Astrocyte (in vitro differentiated cells and primary cell): ENCODE results near the gene OR51B4. TPM values are rescaled to one million over a fixed set of nuclear protein-coding genes. Genes with fewer than 3 reads are reported as not detected.

Experiments
- DNase-seq: peaks from one replicate; pipeline ENCODE4 v3.0.0-alpha.2; 2010; ENCODE audit warnings: low read depth
- FAIRE-seq: peaks from 2 replicates; lab custom pipeline; 2011; peaks lifted over from hg19 to GRCh38; lab: Jason Lieb, UNC
- H2AFZ ChIP-seq: 2 replicates; pipeline ENCODE4 v1.6.0; 2012; ENCODE audit warnings: low read depth, low read length, inconsistent platforms
- H3K27ac ChIP-seq: 2 replicates; pipeline ENCODE4 v1.5.1; 2011; ENCODE audit warnings: low read depth, low read length, inconsistent platforms
- H3K27me3 ChIP-seq: 2 replicates; pipeline ENCODE4 v1.6.0; 2011; ENCODE audit warnings: low read length, inconsistent platforms; ENCODE audit not compliant: insufficient read depth
- H3K36me3 ChIP-seq: 2 replicates; pipeline ENCODE4 v1.5.1; 2011; ENCODE audit warnings: low read length, inconsistent platforms; ENCODE audit not compliant: insufficient read depth
- H3K4me1 ChIP-seq: 2 replicates; pipeline ENCODE4 v1.5.1; 2011; ENCODE audit warnings: low read length, inconsistent platforms; ENCODE audit not compliant: insufficient read depth
- H3K4me2 ChIP-seq: 2 replicates; pipeline ENCODE4 v1.6.0; 2012; ENCODE audit warnings: low read length, inconsistent platforms
- H3K4me3 ChIP-seq: 2 replicates; pipeline ENCODE4 v1.5.1; 2011; ENCODE audit warnings: low read depth, mild to moderate bottlenecking, low read length, inconsistent platforms; ENCODE audit not compliant: insufficient read depth
- H3K79me2 ChIP-seq: 2 replicates; pipeline ENCODE4 v1.6.0; 2012; ENCODE audit warnings: mild to moderate bottlenecking, low read length, inconsistent platforms; ENCODE audit not compliant: insufficient read depth
- H3K9ac ChIP-seq: 2 replicates; pipeline ENCODE4 v1.6.0; 2012; ENCODE audit warnings: mild to moderate bottlenecking, low read length, inconsistent platforms
- H3K9me3 ChIP-seq: 2 replicates; pipeline ENCODE4 v1.5.1; 2012; ENCODE audit warnings: low read depth, mild to moderate bottlenecking, low read length, inconsistent platforms; ENCODE audit not compliant: insufficient read depth
- H4K20me1 ChIP-seq: 2 replicates; pipeline ENCODE4 v1.6.0; 2012; ENCODE audit warnings: low read length, inconsistent platforms; ENCODE audit not compliant: insufficient read depth
- H3K27ac Mint-ChIP-seq: one replicate; pipeline ENCODE4 v1.8.0; 2021; ENCODE audit warnings: mild to moderate bottlenecking, mixed read lengths; ENCODE audit not compliant: unreplicated experiment
- H3K27me3 Mint-ChIP-seq: one replicate; pipeline ENCODE4 v1.8.0; 2021; ENCODE audit warnings: low read depth, mixed read lengths; ENCODE audit not compliant: unreplicated experiment
- H3K36me3 Mint-ChIP-seq: one replicate; pipeline ENCODE4 v1.8.0; 2021; ENCODE audit warnings: low read depth, mixed read lengths; ENCODE audit not compliant: unreplicated experiment
- H3K4me1 Mint-ChIP-seq: one replicate; pipeline ENCODE4 v1.8.0; 2021; ENCODE audit warnings: low read depth, mixed read lengths; ENCODE audit not compliant: unreplicated experiment
- H3K4me3 Mint-ChIP-seq: one replicate; pipeline ENCODE4 v1.8.0; 2021; ENCODE audit warnings: mild to moderate bottlenecking, moderate library complexity, mixed read lengths; ENCODE audit not compliant: unreplicated experiment
- H3K9me3 Mint-ChIP-seq: one replicate; pipeline ENCODE4 v1.8.0; 2021; ENCODE audit warnings: mild to moderate bottlenecking, mixed read lengths; ENCODE audit not compliant: unreplicated experiment
- CTCF ChIP-seq: IDR thresholded peaks from 2 replicates; pipeline ENCODE4 v1.5.1; 2011; ENCODE audit warnings: low read depth, mild to moderate bottlenecking, inconsistent platforms, low read length, moderate library complexity; ENCODE audit not compliant: insufficient read depth
- EZH2 ChIP-seq: IDR thresholded peaks from 2 replicates; pipeline ENCODE4 v1.6.1; 2012; ENCODE audit warnings: mild to moderate bottlenecking, low read length, inconsistent platforms; ENCODE audit not compliant: insufficient read depth
- total RNA-seq: library from RNA; stranded (reverse); gene quantifications from 2 replicates; pipeline ENCODE4 v1.2.1, GENCODE V29; 2021

OR51B4 gene
- total RNA-seq, 1 donor from 2014 or later, result not detected

GRCh38 chr11:5336331-5336730, 34.6 kb upstream of the OR51B4 start:
- no peak for TF ChIP-seq CTCF
- no peak for TF ChIP-seq EZH2
- Histone ChIP-seq H3K4me3 (no peak overlapping the region), H3K79me2 (no peaks in the 10 kb centered on the region), H3K27ac (no peak overlapping the region), H4K20me1 (no peaks in the 10 kb centered on the region), H3K4me1 (no peaks in the 10 kb centered on the region), H3K27me3 (no peaks in the 10 kb centered on the region), H3K9ac (no peak overlapping the region), H3K4me2 (no peak overlapping the region), H2AFZ (no peak overlapping the region), H3K36me3 (no peaks in the 10 kb centered on the region), H3K9me3 (no peaks in the 10 kb centered on the region)
- DNase-seq (peak; percentile 26), FAIRE-seq (no peak)
- Mint-ChIP-seq H3K27me3 (no peaks in the 10 kb centered on the region), H3K4me1 (peaks cover 2% of the 10 kb centered on the region), H3K4me3 (no peak overlapping the region), H3K9me3 (peaks cover 2% of the 10 kb centered on the region), H3K27ac (no peak overlapping the region), H3K36me3 (no peaks in the 10 kb centered on the region)

GRCh38 chr11:5335170-5335569, 33.4 kb upstream of the OR51B4 start:
- peak; percentile 9 for FAIRE-seq
- H3K9ac ChIP-seq, result no peak overlapping the region
- no peak overlapping the region for H3K4me3 ChIP-seq
- H3K36me3 ChIP-seq, result no peaks in the 10 kb centered on the region
- no peaks in the 10 kb centered on the region for H3K79me2 ChIP-seq
- Mint-ChIP-seq H3K9me3 (peaks cover 2% of the 10 kb centered on the region), H3K27me3 (no peaks in the 10 kb centered on the region), H3K4me1 (peaks cover 2% of the 10 kb centered on the region), H3K27ac (no peak overlapping the region), H3K36me3 (no peaks in the 10 kb centered on the region), H3K4me3 (no peak overlapping the region)
- no peaks in the 10 kb centered on the region for H3K9me3 ChIP-seq
- no peak overlapping the region for H3K27ac ChIP-seq
- H3K4me1 ChIP-seq, result no peaks in the 10 kb centered on the region
- no peaks in the 10 kb centered on the region for H3K27me3 ChIP-seq
- no peak overlapping the region for H2AFZ ChIP-seq
- H3K4me2 ChIP-seq, result no peak overlapping the region
- no peaks in the 10 kb centered on the region for H4K20me1 ChIP-seq
- no peak for DNase-seq
- TF ChIP-seq CTCF (no peak), EZH2 (no peak)

- Histone ChIP-seq H3K79me2 (no peaks in the 10 kb centered on the region), H3K27me3 (no peaks in the 10 kb centered on the region), H3K4me1 (no peaks in the 10 kb centered on the region), H2AFZ (no peak within 1 kb of the TSS), H3K9ac (no peak within 1 kb of the TSS), H3K36me3 (no peaks in the 10 kb centered on the region), H3K27ac (no peak within 1 kb of the TSS), H3K4me2 (no peak within 1 kb of the TSS), H4K20me1 (no peaks in the 10 kb centered on the region), H3K4me3 (no peak within 1 kb of the TSS), H3K9me3 (no peaks in the 10 kb centered on the region)
- FAIRE-seq, result no peak
- Mint-ChIP-seq H3K4me3 (no peak within 1 kb of the TSS), H3K27ac (no peak within 1 kb of the TSS), H3K9me3 (no peaks in the 10 kb centered on the region), H3K27me3 (no peaks in the 10 kb centered on the region), H3K36me3 (no peaks in the 10 kb centered on the region), H3K4me1 (no peaks in the 10 kb centered on the region)
- no peak for DNase-seq
- TF ChIP-seq EZH2 (no peak), CTCF (no peak)
These were observed 22.5 kb upstream of the OR51B4 start, which contains the start of gene OR51B2 for GRCh38 chr11:5324197-5324596. Gene OR51B2 (minus strand): TSS chr11:5324297. CDS start chr11:5324297, 0 bp downstream.
